ENCODE data around the gene SERP2. TPM values are rescaled to one million over a fixed set of nuclear protein-coding genes. Genes with fewer than 3 reads are reported as not detected.

SERP2 gene
- total RNA-seq, 4 donors from 2014 or later = 3.2 to 12.4 (median 3.5) TPM

- H3K27ac ChIP-seq = peak overlapping the region in 3 of 4 donors; percentile 31 to 62 (median 38)
- no peak overlapping the region for H3K4me3 ChIP-seq
- no peaks in the 10 kb centered on the region for H3K9me3 ChIP-seq
- no peaks in the 10 kb centered on the region for H3K36me3 ChIP-seq
- H3K27me3 ChIP-seq = no peaks in the 10 kb centered on the region
- peaks cover 0 to 4% (median 0%) of the 10 kb centered on the region in 4 donors for H3K4me1 ChIP-seq
- TF ChIP-seq POLR2A (IDR thresholded peaks at IDR 0.05) = no peak
- TF ChIP-seq CTCF (IDR thresholded peaks at IDR 0.05) = no peak
- DNase-seq = peak in 2 of 3 donors; percentile 20 to 58
Measured at GRCh38 chr13:44331912-44332851, 41.4 kb upstream of the SERP2 start.

- Histone ChIP-seq H3K27me3 (no peaks in the 10 kb centered on the region), H3K27ac (no peak overlapping the region), H3K4me1 (peaks cover 0 to 4% (median 0%) of the 10 kb centered on the region in 4 donors), H3K4me3 (no peak overlapping the region), H3K36me3 (no peaks in the 10 kb centered on the region), H3K9me3 (no peaks in the 10 kb centered on the region)
- no peak for TF ChIP-seq POLR2A (IDR thresholded peaks at IDR 0.05)
- no peak for TF ChIP-seq CTCF (IDR thresholded peaks at IDR 0.05)
- no peak for DNase-seq
Measured at GRCh38 chr13:44333950-44334655, 39.5 kb upstream of the SERP2 start.

GRCh38 chr13:44334751-44335150 is 38.9 kb upstream of the SERP2 start:
- TF ChIP-seq POLR2A (IDR thresholded peaks at IDR 0.05) = no peak
- TF ChIP-seq CTCF (IDR thresholded peaks at IDR 0.05) = no peak
- Histone ChIP-seq H3K4me1 (peaks cover 0 to 4% (median 0%) of the 10 kb centered on the region in 4 donors), H3K36me3 (no peaks in the 10 kb centered on the region), H3K27ac (no peak overlapping the region), H3K4me3 (no peak overlapping the region), H3K27me3 (no peaks in the 10 kb centered on the region), H3K9me3 (no peaks in the 10 kb centered on the region)
- DNase-seq = no peak

GRCh38 chr13:44336934-44337333 is 36.7 kb upstream of the SERP2 start:
- Histone ChIP-seq H3K4me1 (peaks cover 0 to 4% (median 0%) of the 10 kb centered on the region in 4 donors), H3K27ac (no peak overlapping the region), H3K9me3 (no peaks in the 10 kb centered on the region), H3K27me3 (no peaks in the 10 kb centered on the region), H3K4me3 (no peak overlapping the region), H3K36me3 (no peaks in the 10 kb centered on the region)
- no peak for TF ChIP-seq CTCF (IDR thresholded peaks at IDR 0.05)
- no peak for TF ChIP-seq POLR2A (IDR thresholded peaks at IDR 0.05)
- no peak for DNase-seq

- Histone ChIP-seq H3K27me3 (no peaks in the 10 kb centered on the region), H3K4me3 (no peak overlapping the region), H3K9me3 (no peaks in the 10 kb centered on the region), H3K4me1 (peaks cover 0 to 2% (median 0%) of the 10 kb centered on the region in 4 donors), H3K36me3 (no peaks in the 10 kb centered on the region), H3K27ac (no peak overlapping the region)
- no peak for DNase-seq
- TF ChIP-seq CTCF (IDR thresholded peaks at IDR 0.05) = no peak
- no peak for TF ChIP-seq POLR2A (IDR thresholded peaks at IDR 0.05)
Measured at GRCh38 chr13:44337581-44337980, 36.0 kb upstream of the SERP2 start.
